ENCODE data around the gene MAPK8. TPM values are rescaled to one million over a fixed set of nuclear protein-coding genes. Genes with fewer than 3 reads are reported as not detected.

MAPK8 gene
- total RNA-seq, 4 donors from 2014 or later: 27.4 to 43.5 (median 36.5) TPM

- no peaks in the 10 kb centered on the region for H3K36me3 ChIP-seq
- no peaks in the 10 kb centered on the region for H3K9me3 ChIP-seq
- DNase-seq: no peak
- intact Hi-C loops (cut with DNase I): no loop called here
- TF ChIP-seq CTCF (IDR thresholded peaks at IDR 0.05) (no peak), POLR2A (IDR thresholded peaks at IDR 0.05) (no peak)
- H3K27me3 ChIP-seq: no peaks in the 10 kb centered on the region
- peaks cover 0 to 4% (median 1%) of the 10 kb centered on the region in 3 donors for H3K4me1 ChIP-seq
- H3K27ac ChIP-seq: no peak overlapping the region
- no peak overlapping the region for H3K4me3 ChIP-seq
- 90 to 93% methylated on average over 5 of the region's 5 CpGs for WGBS, 2 donors
Measured at GRCh38 chr10:48358838-48359237, 52.4 kb downstream of the MAPK8 start.

- no peaks in the 10 kb centered on the region for H3K36me3 ChIP-seq
- no peak for DNase-seq
- no peaks in the 10 kb centered on the region for H3K9me3 ChIP-seq
- H3K4me3 ChIP-seq: no peak overlapping the region
- H3K27me3 ChIP-seq: no peaks in the 10 kb centered on the region
- TF ChIP-seq CTCF (IDR thresholded peaks at IDR 0.05) (no peak), POLR2A (IDR thresholded peaks at IDR 0.05) (no peak)
- intact Hi-C loops (cut with DNase I): loop anchor here (10.0 kb wide), 1 partner anchor 294 kb away; no protein-coding TSS in a partner anchor
- no peak overlapping the region for H3K27ac ChIP-seq
- 81 to 91% methylated on average over 2 of the region's 2 CpGs for WGBS, 2 donors
- H3K4me1 ChIP-seq: peaks cover 0 to 22% (median 3%) of the 10 kb centered on the region in 3 donors
Measured at GRCh38 chr10:48361176-48361575, 54.7 kb downstream of the MAPK8 start.

GRCh38 chr10:48363617-48364355 lies 57.3 kb downstream of the MAPK8 start:
- intact Hi-C loops (cut with DNase I): loop anchor here (10.0 kb wide), 1 partner anchor 291 kb away; no protein-coding TSS in a partner anchor
- peaks cover 0 to 22% (median 3%) of the 10 kb centered on the region in 3 donors for H3K4me1 ChIP-seq

GRCh38 chr10:48364659-48365405 lies 58.4 kb downstream of the MAPK8 start:
- H3K4me3 ChIP-seq: no peak overlapping the region
- no peak for DNase-seq
- peak overlapping the region in 1 of 4 donors; percentile 42 for H3K27ac ChIP-seq
- no peak for TF ChIP-seq CTCF (IDR thresholded peaks at IDR 0.05)
- TF ChIP-seq POLR2A (IDR thresholded peaks at IDR 0.05): no peak
- no peaks in the 10 kb centered on the region for H3K9me3 ChIP-seq
- peaks cover 0 to 22% (median 3%) of the 10 kb centered on the region in 3 donors for H3K4me1 ChIP-seq
- 45 to 48% methylated on average over 3 of the region's 3 CpGs for WGBS, 2 donors
- H3K36me3 ChIP-seq: no peaks in the 10 kb centered on the region
- intact Hi-C loops (cut with DNase I): loop anchor here (10.0 kb wide), 1 partner anchor 290 kb away; no protein-coding TSS in a partner anchor
- no peaks in the 10 kb centered on the region for H3K27me3 ChIP-seq

More at GRCh38 chr10:48363617-48364355, 57.3 kb downstream of the MAPK8 start:
- no peaks in the 10 kb centered on the region for H3K27me3 ChIP-seq
- WGBS, 2 donors: 21 to 36% methylated on average over 5 of the region's 5 CpGs
- H3K27ac ChIP-seq: no peak overlapping the region
- DNase-seq: no peak
- H3K9me3 ChIP-seq: no peaks in the 10 kb centered on the region
- no peaks in the 10 kb centered on the region for H3K36me3 ChIP-seq
- H3K4me3 ChIP-seq: no peak overlapping the region
- TF ChIP-seq CTCF (IDR thresholded peaks at IDR 0.05): peak in 5 of 6 experiments; percentile 45 to 77 (median 59)
- TF ChIP-seq POLR2A (IDR thresholded peaks at IDR 0.05): no peak

GRCh38 chr10:48365668-48366067 lies 59.2 kb downstream of the MAPK8 start:
- H3K36me3 ChIP-seq: no peaks in the 10 kb centered on the region
- no peaks in the 10 kb centered on the region for H3K9me3 ChIP-seq
- peak overlapping the region in 1 of 4 donors; percentile 42 for H3K27ac ChIP-seq
- intact Hi-C loops (cut with DNase I): loop anchor here (10.0 kb wide), 1 partner anchor 289 kb away; no protein-coding TSS in a partner anchor
- no peaks in the 10 kb centered on the region for H3K27me3 ChIP-seq
- H3K4me3 ChIP-seq: no peak overlapping the region
- DNase-seq: no peak
- TF ChIP-seq CTCF (IDR thresholded peaks at IDR 0.05) (no peak), POLR2A (IDR thresholded peaks at IDR 0.05) (no peak)
- H3K4me1 ChIP-seq: peaks cover 0 to 22% (median 3%) of the 10 kb centered on the region in 3 donors
- WGBS, 2 donors: 93 to 100% methylated on average over 1 of the region's 1 CpG
